HG02759 (cell line): ENCODE results near the gene GCNT2.
"Not testable (repeated sequence)": the region's sequence is repeated elsewhere in the genome, so short reads cannot be mapped to it uniquely, and the experiment has no call there.

ENCODE experiments used
- ATAC-seq: cut with Tn5 transposase; IDR thresholded peaks from one replicate; pipeline ENCODE4 v1.9.1; 2021; ENCODE audit warnings: mild to moderate bottlenecking, moderate library complexity; ENCODE audit not compliant: unreplicated experiment

Gene GCNT2

DNA sequence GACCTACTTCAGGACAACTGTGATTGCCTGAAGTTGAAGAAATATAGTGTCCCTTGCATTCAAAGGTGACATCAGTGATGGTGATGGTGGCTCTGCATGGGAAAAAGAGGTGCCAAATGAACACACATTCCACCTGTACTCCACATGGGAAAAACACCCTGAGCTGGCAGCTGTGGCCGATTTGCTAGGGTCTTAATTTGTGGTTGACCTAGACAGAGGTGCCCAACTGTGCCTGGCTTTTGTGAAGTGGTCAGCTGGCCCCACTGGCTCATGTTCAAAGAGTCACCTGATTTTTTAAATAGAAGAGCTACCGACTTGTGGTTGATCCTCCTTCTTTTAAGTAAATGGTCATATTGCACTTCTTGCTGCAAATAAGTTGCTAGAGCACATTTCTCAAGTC, 7.6 kb upstream of the GCNT2 start:
- ATAC-seq, result no peak

DNA sequence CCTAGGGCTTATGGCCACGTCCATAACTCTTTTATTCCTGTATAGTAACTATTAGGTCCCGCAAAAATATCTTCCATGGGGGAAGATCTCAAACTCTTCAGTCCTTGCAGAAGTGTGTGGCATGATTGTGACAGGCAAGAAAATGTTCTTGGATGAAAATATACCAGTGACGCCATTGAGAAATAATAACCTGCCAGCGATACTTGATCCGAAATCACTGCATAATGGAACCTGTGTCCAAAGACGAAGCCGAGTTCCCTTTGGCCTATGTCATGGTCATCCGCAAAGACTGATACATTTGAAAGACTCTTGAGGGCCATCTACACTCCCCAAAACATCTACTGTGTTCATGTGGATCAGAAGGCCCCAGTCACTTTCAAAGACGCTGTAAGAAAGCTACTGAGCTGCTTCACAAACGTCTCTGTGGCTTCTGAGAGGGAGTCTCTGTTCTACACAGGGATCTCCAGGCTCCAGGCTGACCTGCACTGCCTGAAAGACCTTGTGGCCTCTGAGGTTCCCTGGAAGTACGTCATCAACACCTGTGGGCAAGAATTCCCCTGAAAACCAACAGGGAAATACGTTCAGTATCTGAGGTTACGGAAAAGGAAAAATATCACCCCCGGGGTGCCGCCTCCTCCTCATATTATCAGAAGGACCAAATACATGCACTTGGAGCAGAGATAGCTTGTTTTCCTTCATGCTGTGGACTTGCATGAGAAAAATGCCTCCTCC, 6.9 kb upstream of the GCNT2 start:
- ATAC-seq, result no peak

DNA sequence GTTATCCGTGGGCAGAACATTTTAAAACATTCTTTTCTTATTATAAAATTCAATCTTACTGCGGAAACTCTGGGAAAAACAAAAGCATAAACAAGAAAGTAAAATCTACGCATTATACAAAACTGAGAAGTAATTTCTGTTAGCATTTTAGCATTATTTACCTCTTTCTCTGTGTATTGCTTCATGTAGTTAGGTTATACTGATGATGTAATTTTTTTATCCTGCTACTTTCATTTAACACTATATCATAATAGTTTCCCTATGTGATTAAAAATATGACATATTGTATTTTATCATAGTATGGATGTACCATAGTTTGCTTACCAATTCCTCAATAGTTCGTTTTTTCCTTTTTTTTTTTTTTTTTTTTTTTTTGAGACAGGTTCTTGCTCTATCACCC, 4.2 kb upstream of the GCNT2 start:
- no peak for ATAC-seq

DNA sequence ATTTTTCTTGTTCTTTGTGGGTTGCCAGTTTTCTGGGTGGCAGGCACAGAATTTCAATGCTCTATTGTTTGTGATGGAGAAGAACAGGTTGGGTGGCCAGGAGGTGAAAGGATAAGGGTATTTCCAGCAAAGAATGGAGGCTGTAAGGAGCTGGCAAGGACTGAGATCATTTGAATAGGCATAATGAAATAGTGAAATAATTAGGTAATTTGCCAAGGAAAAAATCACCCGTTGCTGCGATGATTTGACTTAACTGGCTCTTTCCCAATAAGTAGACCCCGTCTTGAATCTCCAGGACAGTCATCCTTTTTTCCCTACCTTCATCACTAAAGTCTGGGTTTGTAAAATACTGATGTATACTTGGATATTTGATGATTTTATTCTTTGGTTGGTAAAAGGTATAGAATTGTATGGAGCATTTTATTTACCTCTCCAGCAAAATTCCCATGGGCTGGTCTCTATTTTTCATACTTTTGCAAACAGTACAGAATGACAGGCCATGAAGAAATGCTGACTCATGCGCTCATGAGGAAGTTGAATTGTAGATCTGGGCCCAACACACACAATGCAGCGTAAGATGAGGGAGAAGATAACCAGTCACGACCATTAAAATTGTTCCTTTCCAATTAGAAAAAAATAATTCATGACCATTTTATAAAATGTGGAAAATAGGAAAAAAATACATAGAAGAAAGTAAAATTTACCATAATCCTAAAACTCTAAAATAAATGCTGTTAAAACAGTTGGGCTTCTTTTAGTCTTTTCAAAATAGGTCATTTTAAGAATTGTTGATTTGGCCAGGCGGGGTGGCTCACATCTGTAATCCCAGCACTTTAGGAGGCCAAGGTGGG, 2.4 kb upstream of the GCNT2 start:
- no peak for ATAC-seq

DNA sequence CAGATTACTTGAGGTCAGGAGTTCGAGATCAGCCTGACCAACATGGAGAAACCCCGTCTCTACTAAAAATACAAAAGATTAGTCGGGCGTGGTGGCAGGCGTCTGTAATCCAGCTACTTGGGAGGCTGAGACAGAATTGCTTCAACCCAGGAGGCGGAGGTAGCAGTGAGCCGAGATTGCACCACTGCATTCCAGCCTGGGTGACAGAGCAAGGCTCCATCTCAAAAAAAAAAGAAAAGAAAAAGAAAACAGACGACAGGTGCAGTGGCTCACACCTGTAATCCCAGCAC, 1.8 kb upstream of the GCNT2 start:
- not testable (repeated sequence) for ATAC-seq

- ATAC-seq, result peak; percentile 15
Observed at GRCh38 chr6:10520468-10520867, 683 bp upstream of the GCNT2 start.

DNA sequence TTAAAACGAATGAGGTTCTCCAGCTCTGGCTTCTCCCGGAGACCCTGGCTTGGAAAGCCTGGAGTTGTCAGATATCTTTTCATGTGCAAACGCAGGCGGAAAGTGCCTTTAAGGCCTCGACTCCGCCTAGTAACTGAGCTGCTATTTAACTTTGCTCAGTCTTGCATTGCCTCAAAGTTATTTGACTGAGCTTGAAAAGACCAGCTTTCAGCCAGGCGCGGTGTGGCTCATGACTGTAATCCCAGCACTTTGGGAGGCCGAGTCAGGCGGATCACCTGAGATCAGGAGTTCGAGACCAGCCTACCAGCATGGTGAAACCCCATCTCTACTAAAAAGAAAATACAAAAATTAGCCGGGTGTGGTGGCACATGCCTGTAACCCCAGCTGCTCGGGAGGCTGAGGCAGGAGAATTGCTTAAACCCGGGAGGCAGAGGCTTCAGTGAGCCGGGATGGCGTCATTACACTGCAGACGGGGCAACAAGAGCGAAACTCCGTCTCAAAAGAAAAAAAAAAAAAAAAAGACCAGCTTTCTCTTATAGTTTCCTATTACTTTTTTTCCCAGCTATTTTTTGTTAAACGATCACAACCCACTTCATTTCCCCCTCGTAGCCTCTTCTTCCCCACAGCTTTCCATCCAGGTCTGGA, 1.9 kb downstream of the GCNT2 start:
- ATAC-seq, result no peak

DNA sequence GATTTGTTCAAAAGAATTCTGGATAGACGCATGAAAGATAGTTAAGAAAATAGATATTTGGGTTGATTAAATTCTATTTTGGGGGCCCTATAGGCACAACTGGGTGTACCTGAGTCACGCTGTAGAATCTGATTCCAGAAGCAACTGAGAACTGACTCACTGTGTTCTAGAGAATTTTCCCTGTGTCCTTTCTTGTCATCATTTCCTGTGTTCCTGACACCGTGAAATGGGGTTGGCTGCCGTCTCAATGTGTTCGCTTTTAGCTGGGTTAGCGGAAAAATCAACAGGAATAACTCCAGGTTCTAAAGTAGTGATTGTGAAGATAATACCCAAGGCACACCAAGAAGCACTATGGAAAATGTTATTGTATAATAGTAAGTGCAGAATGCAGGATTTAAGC, 5.0 kb downstream of the GCNT2 start:
- ATAC-seq, result no peak

DNA sequence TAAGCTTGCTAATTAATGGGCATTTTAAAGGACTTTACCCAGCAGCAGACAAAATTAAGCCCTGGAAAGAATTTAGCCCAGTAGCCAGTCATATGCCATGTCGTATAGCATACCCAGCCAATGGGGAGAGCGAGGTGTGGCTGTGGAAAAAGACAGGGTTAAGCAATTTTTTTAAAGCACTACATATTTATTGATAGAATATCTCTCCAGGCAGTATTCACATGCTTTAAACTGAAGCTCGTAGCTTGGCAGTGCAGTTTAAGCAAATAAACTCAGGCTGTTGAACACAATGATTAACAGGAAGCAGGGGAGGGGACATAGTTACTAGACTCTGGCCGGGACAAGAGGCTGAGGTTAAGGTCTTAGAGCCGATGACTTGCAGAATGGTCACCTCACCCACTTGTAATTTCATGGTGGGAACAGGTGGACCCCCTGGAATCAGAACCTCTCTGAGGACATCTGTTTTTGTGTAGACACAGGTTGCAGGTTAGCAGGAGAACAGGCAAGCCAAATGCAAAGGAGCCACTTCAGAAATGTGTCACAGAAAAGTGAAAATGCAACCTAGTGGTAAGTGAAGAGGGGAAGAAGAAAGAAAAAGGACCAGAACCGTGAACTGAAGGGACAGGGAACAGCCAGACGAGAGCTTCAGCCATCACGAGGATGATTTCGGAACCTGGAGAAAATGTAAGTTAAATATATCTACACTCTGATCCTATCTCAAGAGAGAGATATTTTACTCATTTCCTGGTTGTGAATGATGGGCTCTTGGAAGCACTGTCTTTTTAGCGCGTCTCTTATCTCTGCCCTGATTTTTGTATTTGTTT, 7.2 kb downstream of the GCNT2 start:
- peak; percentile 57 for ATAC-seq

GRCh38 chr6:10529231-10529801, 8.2 kb downstream of the GCNT2 start:
- no peak for ATAC-seq

GRCh38 chr6:10529828-10530374, 8.8 kb downstream of the GCNT2 start:
- not testable (repeated sequence) for ATAC-seq

- no peak for ATAC-seq
Observed at GRCh38 chr6:10531503-10531902, 10.4 kb downstream of the GCNT2 start.

DNA sequence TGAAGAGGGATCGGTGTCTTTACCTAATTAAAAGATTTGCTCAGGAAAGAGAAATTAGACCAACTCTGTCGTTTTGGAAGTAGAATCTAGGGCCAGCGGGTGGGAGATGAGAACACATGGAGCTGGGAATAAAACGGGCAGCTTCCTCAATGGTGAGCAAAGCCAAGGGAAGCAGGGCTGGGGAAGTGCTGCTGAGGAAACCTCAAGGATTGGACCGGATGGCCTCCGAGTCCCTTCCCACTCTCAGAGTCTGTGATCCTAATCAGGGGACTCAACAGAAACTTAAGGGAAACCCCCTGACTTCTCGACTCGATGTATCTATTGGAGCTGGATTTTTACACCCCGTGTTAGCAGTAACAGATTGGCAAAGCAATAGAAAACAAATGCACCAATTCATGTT, 10.8 kb downstream of the GCNT2 start:
- no peak for ATAC-seq

DNA sequence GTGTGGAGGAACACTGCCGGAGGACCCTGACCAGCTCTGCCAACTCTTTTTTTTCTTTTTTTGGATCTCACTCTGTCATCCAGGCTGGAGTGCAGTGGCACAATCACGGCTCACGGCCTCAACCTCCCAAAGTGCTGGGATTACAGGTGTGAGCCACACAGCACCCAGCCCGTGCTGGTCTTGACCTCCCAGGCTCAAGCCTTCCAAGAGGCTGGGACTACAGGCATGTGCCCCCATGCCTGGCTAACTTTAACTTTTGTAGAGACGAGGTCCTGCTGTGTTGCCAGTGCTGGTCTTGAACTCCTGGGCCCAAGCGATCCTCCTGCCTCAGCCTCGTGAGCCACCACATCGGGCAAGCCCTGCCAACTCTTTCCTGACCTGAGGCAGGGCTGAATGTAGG, 11.2 kb downstream of the GCNT2 start:
- ATAC-seq, result no peak

DNA sequence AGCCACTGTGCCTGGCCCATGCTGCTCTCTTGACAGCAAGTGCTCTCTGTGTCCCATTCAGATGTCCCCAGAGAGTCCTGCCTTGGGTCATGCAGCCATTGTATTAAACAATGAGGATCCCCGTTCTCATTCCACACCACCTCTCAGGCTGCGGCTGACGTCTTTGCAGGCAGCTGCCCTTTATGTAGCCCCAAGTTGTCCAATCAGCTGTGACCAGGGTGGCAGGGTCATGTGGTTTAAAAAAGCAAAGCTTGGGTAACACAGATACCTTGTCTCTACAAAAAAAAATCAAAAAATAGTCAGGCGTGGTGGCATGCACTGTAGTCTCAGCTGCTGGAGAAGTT, 13.2 kb downstream of the GCNT2 start:
- peak; percentile 33 for ATAC-seq

DNA sequence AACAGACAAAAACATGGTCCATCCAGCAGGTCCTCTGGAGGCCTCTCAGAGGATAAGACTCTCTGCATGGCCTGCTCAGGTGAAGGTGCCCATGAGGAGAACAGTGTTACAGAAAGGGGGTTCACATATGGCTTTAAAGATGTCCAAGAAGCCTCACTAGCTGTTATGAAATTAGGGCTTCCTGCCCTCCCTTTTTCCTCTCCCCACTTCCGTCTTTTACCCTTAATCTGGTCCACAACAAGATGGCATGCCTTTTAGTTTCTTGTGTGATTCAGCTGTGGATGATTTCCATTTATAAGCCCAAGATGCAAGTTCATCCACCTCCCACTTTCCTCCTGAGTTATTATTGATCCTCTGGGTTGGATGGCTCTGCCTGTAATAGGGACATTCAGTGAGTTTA, 14.0 kb downstream of the GCNT2 start:
- ATAC-seq, result no peak

GRCh38 chr6:10537726-10538125, 16.6 kb downstream of the GCNT2 start:
- no peak for ATAC-seq

DNA sequence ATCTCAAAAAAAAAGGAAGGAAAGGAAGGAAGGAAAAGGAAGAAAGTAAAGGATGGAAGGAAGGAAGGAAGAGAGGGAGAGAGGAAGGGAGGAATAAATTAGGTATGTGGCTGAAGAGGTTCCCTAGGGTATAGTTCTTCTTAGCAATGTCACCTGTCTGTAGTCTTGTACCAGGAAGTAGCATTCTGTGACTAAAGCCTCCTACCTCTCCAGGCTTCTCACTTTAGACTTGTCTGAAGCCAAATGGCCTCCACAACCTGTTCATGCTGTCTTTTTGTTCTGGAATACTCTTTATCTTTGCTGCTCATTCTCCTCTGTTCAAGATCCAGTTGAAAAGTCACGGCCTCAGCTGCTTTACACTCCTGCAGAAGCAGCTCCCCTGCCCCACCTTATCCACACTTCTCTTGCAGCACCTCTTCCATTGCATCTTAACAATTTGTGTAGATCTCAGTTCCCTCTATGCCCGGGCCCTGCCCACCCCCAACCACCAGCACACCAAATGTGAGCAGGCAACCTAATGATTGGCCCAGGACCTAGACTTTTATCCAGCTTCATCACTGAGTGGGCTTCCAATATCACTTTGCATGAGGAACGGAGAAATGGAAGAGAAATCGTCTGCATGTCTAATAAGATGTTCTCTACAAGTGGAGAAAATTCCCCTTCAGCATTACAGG, 19.1 kb downstream of the GCNT2 start:
- ATAC-seq, result peak; percentile 35

GRCh38 chr6:10541591-10541990, 20.4 kb downstream of the GCNT2 start:
- no peak for ATAC-seq

GRCh38 chr6:10542213-10542612, 21.1 kb downstream of the GCNT2 start:
- no peak for ATAC-seq
